ENCODE results near the gene TCN2.

The TCN2 gene

DNA sequence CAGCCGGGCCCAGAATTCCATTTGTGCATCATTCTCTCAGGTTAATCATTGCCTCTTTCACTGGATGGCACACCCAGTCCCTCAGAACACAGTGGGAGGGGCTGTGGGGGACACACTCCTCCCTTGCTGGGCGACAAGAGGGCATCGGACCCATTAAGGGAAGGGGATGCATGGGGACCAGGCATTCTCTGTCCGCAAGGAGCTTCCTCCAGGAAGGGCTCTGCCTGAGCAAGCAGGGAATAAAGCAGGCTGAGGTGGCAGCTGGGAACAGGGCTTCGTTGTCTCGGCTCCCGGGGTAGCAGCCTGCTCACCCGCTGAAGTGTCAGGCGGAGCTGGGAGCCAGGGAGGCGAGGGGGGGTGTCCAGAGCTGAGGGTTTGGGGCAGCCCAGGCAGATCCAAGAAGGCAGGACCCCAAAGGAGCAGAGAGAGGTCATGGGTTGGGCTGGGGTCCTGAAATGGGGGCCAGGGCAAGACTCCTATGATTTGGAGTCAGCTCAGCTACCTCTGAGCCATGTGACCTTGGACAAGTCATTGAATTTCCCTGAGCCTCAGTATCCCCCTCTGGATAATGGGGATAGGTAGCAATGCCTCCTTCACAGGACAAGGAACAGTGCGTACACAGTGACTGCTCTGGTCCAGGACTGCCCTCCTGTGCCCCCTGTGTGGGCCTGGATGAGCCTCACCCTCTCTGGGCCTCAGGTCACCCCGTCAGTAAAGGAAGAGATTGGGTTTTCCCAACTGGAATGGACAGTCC, 34.0 kb upstream of the TCN2 start:
- Histone ChIP-seq H3K4me3 (no peak overlapping the region), H3K27ac (peak overlapping the region in 1 of 2 donors; percentile 95)
- TF ChIP-seq, protein P1, sequence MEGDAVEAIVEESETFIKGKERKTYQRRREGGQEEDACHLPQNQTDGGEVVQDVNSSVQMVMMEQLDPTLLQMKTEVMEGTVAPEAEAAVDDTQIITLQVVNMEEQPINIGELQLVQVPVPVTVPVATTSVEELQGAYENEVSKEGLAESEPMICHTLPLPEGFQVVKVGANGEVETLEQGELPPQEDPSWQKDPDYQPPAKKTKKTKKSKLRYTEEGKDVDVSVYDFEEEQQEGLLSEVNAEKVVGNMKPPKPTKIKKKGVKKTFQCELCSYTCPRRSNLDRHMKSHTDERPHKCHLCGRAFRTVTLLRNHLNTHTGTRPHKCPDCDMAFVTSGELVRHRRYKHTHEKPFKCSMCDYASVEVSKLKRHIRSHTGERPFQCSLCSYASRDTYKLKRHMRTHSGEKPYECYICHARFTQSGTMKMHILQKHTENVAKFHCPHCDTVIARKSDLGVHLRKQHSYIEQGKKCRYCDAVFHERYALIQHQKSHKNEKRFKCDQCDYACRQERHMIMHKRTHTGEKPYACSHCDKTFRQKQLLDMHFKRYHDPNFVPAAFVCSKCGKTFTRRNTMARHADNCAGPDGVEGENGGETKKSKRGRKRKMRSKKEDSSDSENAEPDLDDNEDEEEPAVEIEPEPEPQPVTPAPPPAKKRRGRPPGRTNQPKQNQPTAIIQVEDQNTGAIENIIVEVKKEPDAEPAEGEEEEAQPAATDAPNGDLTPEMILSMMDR (IDR thresholded peaks at IDR 0.05), result no peak
- no peak for DNase-seq (ENCODE audit: low spot score)

DNA sequence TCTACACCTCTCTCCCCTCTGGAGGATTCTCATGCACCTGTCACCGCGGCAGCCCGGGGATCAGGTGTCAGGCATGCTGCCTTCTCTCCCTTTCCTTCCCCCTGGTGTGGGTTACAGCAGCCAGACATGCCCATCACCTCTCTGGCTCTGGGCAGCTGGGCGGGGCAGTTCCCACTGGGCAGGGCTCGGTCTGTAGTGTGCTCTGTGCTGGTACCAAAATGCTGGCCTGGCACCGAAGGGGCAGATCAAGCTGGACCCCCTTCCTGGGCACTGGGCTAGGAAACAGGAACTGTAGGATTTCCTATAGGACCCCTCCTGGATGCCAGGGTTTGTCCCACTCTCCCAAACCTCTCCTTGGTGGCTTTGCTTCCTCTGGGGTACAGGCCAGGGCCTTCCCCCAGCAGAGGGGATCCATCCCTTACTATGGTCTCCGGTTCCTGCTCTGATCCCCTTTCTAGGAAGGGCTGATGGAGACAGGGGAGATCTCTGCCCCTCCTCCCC, 33.3 kb upstream of the TCN2 start:
- no peak for DNase-seq (ENCODE audit: low spot score)
- TF ChIP-seq, protein P1 (IDR thresholded peaks at IDR 0.05), result no peak
- Histone ChIP-seq H3K27ac (peak overlapping the region; percentile 67 to 95), H3K4me3 (peak overlapping the region; percentile 61)

DNA sequence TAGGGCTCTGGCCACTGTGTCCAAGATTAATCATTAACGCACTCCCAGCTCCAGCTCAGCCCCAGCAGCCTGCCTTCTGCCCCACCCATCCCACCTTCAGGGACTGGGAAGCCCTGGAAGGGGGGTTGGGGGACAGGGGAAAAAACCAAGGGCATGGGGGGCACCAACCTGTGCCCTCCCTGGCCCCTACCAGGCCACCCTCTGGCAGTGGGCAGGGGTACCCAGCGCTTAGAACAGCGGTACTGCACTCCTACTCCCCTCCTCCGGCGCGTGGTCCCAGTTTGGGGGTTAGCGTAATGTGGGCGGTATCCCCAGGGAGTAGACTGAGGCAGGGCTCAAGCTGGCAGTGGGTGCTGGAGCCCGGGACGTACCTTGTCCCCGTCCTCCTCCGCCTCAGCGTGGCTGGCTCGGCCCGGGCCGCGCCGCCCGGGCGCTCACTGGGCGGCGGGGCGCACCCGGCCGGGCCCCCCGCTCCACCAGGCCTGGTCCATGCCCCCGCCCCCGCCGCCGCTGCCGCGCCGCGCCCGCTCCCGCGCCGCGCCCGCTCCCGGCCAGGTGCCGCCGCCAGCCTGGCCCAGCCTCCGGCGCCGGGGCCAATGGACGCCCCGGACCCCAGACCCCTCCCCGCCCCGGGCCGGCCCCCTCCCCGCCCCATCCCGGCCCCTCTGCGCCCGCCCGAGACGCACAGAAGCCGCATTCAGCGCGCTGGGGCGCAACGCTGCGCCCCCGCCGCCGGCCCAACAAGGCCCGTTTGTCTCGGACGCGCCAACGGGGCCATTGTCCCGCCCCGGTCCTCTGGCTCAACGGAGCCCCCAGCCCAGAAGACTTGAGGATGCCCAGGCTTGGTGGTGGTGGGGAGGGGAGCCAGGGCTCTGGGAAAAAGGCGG, 32.6 kb upstream of the TCN2 start, which contains the start of gene GAL3ST1:
GAL3ST1 (minus strand) TSS at position 571 of the 887 bp plus-strand sequence. CDS start 17,273 bp downstream, outside the sequence.
- peak within 1 kb of the TSS; percentile 61 for H3K4me3 ChIP-seq
- TF ChIP-seq, protein P1 (IDR thresholded peaks at IDR 0.05), result no peak
- peak within 1 kb of the TSS; percentile 67 to 95 for H3K27ac ChIP-seq
- DNase-seq (ENCODE audit: low spot score), result no peak

DNA sequence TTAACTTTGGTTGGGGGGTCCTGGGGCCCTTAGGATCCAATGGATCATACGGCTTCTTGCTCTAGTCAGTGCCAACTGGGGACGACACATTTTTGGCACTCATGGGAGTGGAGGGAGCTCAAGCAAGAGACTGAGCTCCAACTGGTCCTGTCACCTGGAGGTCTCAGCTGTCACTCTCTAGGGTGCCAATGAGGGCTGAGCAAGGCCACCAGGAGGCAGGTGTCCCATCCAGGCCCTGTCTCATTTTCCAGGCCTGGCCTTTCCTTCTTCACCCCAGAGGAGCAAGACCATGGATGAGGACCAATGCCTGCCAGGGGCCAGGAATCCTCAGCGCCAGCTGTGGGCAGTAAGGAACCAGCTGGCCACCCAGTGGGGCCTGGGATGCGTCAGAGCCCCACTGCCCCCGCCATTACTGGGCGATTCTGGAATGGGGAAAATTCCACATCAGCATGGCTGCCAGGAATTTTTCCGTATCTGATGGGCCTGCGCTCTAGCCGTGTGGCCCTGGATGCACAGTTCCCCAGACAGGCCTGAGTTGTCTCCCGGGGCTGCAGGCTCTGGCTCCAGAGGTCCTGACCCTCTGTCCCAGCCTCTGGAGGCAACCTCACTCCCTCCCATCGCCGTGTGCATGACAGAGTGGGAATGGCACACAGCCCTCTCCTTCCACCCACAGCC, 31.8 kb upstream of the TCN2 start:
- peak overlapping the region; percentile 59 to 95 for H3K27ac ChIP-seq
- H3K4me3 ChIP-seq, result peak overlapping the region; percentile 61
- peak; percentile 96 for DNase-seq (ENCODE audit: low spot score)
- TF ChIP-seq, protein P1 (IDR thresholded peaks at IDR 0.05), result no peak

DNA sequence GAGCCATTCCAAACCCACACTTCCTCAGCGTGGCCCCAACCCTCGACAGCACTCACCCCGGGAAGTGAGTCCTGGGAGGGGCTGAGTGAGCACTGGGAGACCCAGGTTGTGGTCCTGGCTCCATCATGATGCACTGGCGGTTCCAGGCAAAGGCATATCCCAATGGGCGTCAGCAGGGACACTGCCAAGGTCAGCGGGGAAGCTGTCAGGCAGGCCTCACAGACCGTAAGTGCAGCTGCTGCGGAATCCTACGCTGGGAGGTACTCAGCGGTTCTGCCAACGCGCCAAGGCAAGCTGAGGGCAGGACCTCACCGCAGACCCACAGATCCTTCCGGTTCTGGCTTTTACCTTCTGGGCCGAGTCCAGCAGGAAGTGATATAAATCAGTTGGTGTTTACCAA, 31.1 kb upstream of the TCN2 start:
- H3K27ac ChIP-seq, result peak overlapping the region; percentile 59 to 95
- TF ChIP-seq, protein P1 (IDR thresholded peaks at IDR 0.05), result no peak
- DNase-seq (ENCODE audit: low spot score), result no peak
- peak overlapping the region; percentile 61 for H3K4me3 ChIP-seq

DNA sequence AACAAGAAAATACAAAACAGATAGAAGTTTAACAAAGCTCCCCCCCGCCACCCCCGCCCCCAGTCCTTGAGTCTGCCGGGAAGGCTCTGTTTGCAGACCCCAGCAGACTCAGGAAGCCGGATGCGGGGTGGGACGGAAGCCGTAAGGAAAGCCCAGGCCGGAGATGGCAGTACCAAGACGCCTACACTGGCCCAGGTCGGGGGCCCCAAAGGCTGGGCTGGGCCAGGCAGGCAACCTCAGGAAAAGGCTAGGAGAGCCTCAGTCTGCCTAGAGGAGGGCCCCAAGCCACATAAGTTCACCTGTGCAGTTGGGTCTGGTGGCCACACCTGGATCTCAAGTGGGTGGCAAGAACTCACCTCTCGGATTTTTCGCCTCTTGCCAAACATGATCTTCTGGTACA, 28.5 kb upstream of the TCN2 start:
- DNase-seq (ENCODE audit: low spot score), result no peak
- TF ChIP-seq, protein P1 (IDR thresholded peaks at IDR 0.05), result no peak
- Histone ChIP-seq H3K4me3 (no peak overlapping the region), H3K27ac (no peak overlapping the region)

Data from coronary artery (tissue), 2 donors.